SH-SY5Y (cell line): ENCODE measurements around the gene RIN2.

ENCODE experiments used
- GATA2 ChIP-seq: IDR thresholded peaks from 2 replicates; pipeline ENCODE4 v1.6.1; 2011; ENCODE audit warnings: mild to moderate bottlenecking, low read depth, low read length
- GATA3 ChIP-seq: IDR thresholded peaks from 2 replicates; pipeline ENCODE4 v1.6.1; 2011; ENCODE audit warnings: low read depth, mild to moderate bottlenecking, low read length, moderate library complexity

Gene RIN2

DNA sequence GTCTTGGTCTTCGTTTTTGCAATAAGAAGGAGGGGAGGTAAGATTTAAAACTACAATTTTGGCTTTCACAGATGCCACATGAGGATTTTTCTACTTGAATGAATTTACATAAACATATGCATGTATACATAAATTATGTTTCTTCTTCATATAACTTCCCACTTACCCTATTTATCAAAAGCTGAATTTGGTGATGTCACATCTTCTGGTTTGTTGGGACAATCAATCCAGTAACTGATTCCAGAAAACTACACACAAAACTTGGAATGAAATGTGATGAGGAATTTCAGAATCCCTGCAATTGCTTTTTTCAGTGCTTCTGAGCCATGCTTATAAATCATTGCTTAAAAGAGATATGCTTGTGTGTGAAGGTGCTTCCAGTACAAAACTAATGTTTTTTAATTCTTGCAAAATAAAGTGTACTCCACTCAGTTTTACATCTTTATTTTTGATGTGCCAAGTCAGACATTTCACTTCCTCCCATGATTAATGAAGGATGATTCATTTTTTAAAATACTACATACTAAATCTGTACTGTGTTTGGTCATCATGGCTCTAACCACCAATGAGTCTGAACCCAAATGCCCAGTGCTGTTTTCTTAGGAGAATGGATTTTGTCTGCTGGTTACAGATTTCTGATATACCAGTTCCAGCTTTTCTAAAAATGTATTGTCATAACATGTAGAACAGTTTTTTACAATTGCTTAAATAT lies 32.1 kb upstream of the RIN2 start:
- TF ChIP-seq GATA3: no peak
- no peak for TF ChIP-seq GATA2

GRCh38 chr20:19727251-19727847 lies 30.7 kb upstream of the RIN2 start:
- TF ChIP-seq GATA2 (no peak), GATA3 (no peak)

DNA sequence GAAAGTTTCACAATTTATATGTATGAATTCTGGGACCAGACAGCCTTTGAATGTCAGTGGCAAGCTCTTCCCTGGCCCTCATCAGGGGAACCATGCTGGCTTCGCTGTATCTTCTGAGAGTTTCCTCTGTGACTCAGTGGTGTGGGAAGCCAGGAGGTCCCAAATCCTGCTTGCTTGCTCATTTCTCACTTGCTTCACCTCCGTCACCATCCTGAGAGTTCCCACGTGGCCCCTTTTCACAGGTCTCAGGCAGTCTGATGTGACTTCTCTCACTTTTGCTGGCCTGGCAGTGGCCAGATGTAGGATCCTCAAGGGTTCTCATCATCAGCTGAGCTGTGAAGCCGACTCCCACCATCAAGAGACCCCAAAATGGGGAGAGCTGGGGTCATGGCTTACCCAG lies 28.4 kb upstream of the RIN2 start:
- TF ChIP-seq GATA2: no peak
- no peak for TF ChIP-seq GATA3

DNA sequence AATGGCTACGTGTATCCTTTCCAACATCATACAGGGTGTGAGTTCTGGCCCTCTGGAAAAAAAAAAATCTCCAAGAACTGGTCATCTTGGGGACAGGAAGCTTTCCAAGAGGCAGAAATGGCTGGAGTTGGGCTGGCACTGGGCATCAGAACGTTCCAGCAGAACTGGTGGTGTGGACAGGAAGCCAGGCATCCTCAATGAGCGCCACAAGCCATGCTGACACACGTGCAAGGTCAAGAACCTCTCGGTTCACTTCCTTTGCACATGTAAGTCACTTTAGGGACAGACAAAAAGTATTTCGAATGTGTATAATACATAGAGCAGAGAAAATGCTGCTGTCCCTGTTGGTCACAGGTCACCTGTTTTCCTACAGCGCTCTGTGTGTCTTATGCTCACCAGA lies 27.4 kb upstream of the RIN2 start:
- no peak for TF ChIP-seq GATA2
- TF ChIP-seq GATA3: no peak

DNA sequence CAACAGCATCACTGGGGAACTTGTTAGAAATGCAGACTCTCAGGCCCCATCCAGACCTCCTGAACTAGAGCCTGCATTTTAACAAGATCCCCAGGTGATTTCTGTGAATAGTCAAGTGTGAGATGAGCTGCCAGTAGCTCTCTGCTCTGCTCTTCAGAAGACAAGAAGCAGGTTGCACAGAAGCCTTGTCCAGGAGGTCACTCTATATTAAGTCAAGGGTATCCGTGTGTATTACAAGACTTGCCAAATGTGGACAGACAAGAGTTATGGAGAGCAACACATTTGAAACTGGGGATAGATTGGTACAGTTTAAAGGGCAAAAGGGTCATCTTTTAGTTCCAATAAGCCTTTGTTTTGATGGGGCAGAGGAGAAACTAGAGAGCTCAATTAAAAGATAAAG lies 23.2 kb upstream of the RIN2 start:
- TF ChIP-seq GATA2 (no peak), GATA3 (no peak)

GRCh38 chr20:19735446-19735845 lies 22.6 kb upstream of the RIN2 start:
- TF ChIP-seq GATA2: no peak
- no peak for TF ChIP-seq GATA3

DNA sequence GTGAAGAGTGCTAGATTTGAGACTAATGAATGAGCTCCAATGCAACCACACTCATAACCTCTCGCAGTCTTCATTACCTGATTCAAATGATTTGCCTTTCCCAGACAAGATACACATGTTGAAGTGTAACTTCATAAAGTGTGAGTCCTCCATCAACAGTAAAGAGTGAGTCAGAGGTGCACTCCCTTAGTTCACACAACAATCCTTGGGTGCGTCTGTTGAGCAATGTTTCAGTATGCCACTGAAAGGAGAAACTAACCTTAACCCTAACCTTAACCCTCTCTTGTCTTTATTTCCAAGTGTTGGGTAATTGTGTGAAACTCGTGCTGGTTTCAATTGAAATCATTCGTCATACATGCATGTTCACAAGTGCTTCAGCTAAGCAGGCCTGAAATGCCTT lies 21.0 kb upstream of the RIN2 start:
- TF ChIP-seq GATA3 (no peak), GATA2 (no peak)

- no peak for TF ChIP-seq GATA2
- no peak for TF ChIP-seq GATA3
These were observed 19.1 kb upstream of the RIN2 start for GRCh38 chr20:19738951-19739350.

- TF ChIP-seq GATA2 (no peak), GATA3 (no peak)
These were observed 18.7 kb upstream of the RIN2 start for GRCh38 chr20:19739351-19739750.

- TF ChIP-seq GATA2: no peak
- no peak for TF ChIP-seq GATA3
These were observed 17.5 kb upstream of the RIN2 start for GRCh38 chr20:19740512-19740911.

DNA sequence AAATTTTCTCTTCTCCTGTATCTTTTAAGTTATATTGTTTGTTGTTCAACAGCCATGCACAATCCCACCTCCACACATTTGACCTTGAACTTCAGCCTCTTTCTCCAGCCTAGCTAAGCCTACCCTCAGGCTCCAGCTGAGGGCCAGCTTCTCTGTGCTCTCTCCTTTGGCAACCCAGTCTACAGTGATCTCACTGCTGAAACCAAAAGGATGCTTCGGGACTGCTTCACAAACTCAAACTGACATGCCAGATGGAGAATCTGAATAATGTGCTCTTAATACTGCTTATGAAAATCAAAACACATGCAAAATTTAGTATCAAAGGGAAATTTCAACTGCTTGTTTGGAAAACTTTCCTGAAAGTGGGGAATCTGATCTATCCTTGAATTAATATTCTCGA lies 16.1 kb upstream of the RIN2 start:
- TF ChIP-seq GATA3 (no peak), GATA2 (no peak)

GRCh38 chr20:19742974-19743639 lies 15.0 kb upstream of the RIN2 start:
- TF ChIP-seq GATA3: no peak
- TF ChIP-seq GATA2: no peak

DNA sequence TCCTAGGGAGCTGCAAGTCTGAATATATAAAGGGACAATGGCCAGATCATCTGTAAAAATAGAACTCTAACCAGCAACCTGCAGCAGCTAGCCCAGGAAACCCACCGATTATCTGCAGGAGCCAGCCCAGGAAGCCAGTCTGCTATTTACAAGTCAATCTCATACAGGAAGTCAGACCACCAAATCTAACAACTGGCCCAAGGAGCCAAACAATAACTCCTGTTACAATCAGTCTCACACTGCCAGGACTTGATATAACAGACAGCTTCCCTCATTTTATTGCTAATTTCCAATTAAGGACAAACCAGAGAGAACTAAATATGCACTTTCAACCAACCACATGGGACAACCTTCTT lies 14.4 kb upstream of the RIN2 start:
- TF ChIP-seq GATA3: no peak

DNA sequence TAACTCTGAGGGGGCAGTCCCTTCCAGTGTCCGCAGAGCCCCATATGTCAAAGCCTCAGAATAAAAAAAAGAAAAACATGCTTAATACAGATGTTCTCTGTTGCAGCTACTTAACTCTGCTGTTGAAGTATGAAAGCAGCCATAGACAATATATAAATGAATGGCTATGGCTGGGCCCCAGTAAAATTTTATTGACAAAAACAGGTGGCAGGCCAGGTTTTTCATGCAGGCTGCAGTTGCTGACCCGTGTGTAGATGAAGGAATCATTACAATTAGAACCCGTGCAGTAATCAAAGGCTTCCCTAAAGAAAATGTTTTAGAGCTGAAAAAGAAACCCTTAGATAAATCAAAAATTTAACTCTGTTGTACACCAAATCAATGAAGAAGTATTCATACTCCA lies 13.0 kb upstream of the RIN2 start:
- TF ChIP-seq GATA3: no peak
- no peak for TF ChIP-seq GATA2

- TF ChIP-seq GATA2 (no peak), GATA3 (no peak)
These were observed 12.5 kb upstream of the RIN2 start for GRCh38 chr20:19745584-19745983.

GRCh38 chr20:19746396-19746795 lies 11.7 kb upstream of the RIN2 start:
- TF ChIP-seq GATA2: no peak
- TF ChIP-seq GATA3: no peak
